Measurements from ENCODE around the gene CYP4F8. TPM values are rescaled to one million over a fixed set of nuclear protein-coding genes. Genes with fewer than 3 reads are reported as not detected.
"Not testable (repeated sequence)": the region's sequence is repeated elsewhere in the genome, so short reads cannot be mapped to it uniquely, and the experiment has no call there.

CYP4F8 gene
- total RNA-seq, 2 experiments from 2014 or later, result not detected

GRCh38 chr19:15593766-15594165 is 21.3 kb upstream of the CYP4F8 start:
- DNase-seq (ENCODE audit: low spot score); H3K4me3 ChIP-seq (ENCODE audit: low read depth, low read length, poor library complexity, severe bottlenecking); CTCF ChIA-PET (ENCODE audit: unreplicated experiment); H3K9me3 ChIP-seq (ENCODE audit: low read length); H2AFZ ChIP-seq (ENCODE audit: low read length); H3K4me1 ChIP-seq (ENCODE audit: insufficient read depth, low read length, poor library complexity, severe bottlenecking); BruUV-seq (replicated peaks); H3K36me3 ChIP-seq (ENCODE audit: insufficient read depth, low read length); H3K4me2 ChIP-seq (ENCODE audit: low read length); H3K79me2 ChIP-seq (ENCODE audit: insufficient read depth, low read depth, low read length); H4K20me1 ChIP-seq (ENCODE audit: insufficient read depth, low read length); intact Hi-C loops (cut with micrococcal nuclease; ENCODE audit: unreplicated experiment); H3K27ac ChIP-seq (ENCODE audit: low read depth, low read length, poor library complexity, severe bottlenecking); POLR2A ChIA-PET; H3K9me2 ChIP-seq (ENCODE audit: insufficient read depth, low read length): not testable (repeated sequence)

DNA sequence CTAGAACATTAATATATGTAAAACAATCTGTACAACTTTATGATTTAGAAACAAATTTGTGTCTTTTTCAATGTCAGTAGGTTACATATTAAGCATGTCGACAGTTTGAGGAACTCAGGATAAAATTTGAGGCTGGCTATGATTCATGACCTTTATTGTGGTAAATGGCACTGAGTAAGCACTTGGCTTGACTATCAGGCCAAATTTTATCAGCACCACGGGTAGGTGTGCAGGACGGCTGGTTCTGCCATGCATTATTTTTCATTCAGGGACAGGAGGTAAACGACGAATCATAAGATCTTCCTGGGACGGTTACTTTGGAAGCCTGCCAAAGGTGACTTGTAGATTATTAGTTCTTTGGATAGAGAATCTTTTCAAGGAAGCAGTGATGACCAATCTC is 19.9 kb upstream of the CYP4F8 start:
- Histone ChIP-seq H3K79me2 (ENCODE audit: insufficient read depth, low read depth, low read length) (no peaks in the 10 kb centered on the region), H3K27ac (ENCODE audit: low read depth, low read length, poor library complexity, severe bottlenecking) (no peak overlapping the region), H3K4me3 (ENCODE audit: low read depth, low read length, poor library complexity, severe bottlenecking) (no peak overlapping the region), H4K20me1 (ENCODE audit: insufficient read depth, low read length) (no peaks in the 10 kb centered on the region), H3K9me3 (ENCODE audit: low read length) (no peaks in the 10 kb centered on the region), H3K9me2 (ENCODE audit: insufficient read depth, low read length) (no peaks in the 10 kb centered on the region), H2AFZ (ENCODE audit: low read length) (no peak overlapping the region), H3K36me3 (ENCODE audit: insufficient read depth, low read length) (no peaks in the 10 kb centered on the region), H3K4me2 (ENCODE audit: low read length) (no peak overlapping the region), H3K4me1 (ENCODE audit: insufficient read depth, low read length, poor library complexity, severe bottlenecking) (no peaks in the 10 kb centered on the region)
- no TSS peak for BruUV-seq (replicated peaks)
- ChIA-PET POLR2A (no interaction called here), CTCF (ENCODE audit: unreplicated experiment) (no interaction called here)
- no peak for DNase-seq (ENCODE audit: low spot score)
- TF ChIP-seq, protein P1, sequence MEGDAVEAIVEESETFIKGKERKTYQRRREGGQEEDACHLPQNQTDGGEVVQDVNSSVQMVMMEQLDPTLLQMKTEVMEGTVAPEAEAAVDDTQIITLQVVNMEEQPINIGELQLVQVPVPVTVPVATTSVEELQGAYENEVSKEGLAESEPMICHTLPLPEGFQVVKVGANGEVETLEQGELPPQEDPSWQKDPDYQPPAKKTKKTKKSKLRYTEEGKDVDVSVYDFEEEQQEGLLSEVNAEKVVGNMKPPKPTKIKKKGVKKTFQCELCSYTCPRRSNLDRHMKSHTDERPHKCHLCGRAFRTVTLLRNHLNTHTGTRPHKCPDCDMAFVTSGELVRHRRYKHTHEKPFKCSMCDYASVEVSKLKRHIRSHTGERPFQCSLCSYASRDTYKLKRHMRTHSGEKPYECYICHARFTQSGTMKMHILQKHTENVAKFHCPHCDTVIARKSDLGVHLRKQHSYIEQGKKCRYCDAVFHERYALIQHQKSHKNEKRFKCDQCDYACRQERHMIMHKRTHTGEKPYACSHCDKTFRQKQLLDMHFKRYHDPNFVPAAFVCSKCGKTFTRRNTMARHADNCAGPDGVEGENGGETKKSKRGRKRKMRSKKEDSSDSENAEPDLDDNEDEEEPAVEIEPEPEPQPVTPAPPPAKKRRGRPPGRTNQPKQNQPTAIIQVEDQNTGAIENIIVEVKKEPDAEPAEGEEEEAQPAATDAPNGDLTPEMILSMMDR (conservative IDR thresholded peaks at IDR 0.05; ENCODE audit: low read length), result no peak
- TF ChIP-seq EZH2phosphoT487 (IDR thresholded peaks at IDR 0.05; ENCODE audit: borderline replicate concordance, low read depth, low read length), result no peak
- intact Hi-C loops (cut with micrococcal nuclease; ENCODE audit: unreplicated experiment), result no loop called here

DNA sequence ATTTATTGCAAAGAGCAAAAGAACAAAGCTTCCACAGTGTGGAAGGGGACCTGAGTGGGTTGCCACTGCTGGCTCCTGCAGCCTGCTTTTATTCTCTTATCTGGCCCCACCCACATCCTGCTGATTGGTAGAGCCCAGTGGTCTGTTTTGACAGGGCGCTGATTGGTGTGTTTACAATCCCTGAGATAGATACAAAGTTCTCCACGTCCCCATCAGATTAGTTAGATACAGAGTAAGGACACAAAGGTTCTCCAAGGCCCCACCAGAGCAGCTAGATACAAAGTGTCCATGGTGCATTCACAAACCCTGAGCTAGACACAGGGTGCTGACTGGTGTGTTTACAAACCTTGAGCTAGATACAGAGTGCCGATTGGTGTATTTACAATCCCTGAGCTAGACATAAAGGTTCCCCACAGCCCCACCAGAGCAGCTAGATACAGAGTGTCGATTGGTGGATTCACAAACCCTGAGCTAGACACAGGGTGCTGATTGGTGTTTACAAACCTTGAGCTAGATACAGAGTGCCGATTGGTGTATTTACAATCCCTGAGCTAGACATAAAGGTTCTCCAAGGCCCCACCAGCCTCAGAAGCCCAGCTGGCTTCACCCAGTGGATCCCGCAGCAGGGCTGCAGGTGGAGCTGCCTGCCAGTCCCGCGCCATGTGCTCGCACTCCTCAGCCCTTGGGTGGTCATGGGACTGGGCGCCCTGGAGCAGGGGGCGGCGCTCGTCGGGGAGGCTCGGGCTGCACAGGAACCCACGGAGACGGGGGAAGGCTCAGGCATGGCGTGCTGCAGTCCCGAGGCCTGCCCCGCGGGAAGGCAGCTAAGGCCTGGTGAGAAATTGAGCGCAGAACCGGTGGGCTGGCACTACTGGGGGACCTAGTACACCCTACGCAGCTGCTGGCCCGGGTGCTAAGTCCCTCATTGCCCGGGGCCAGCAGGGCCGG is 6.8 kb upstream of the CYP4F8 start:
- H4K20me1 ChIP-seq (ENCODE audit: insufficient read depth, low read length); H2AFZ ChIP-seq (ENCODE audit: low read length); H3K9me3 ChIP-seq (ENCODE audit: low read length); POLR2A ChIA-PET; H3K4me2 ChIP-seq (ENCODE audit: low read length); H3K4me1 ChIP-seq (ENCODE audit: insufficient read depth, low read length, poor library complexity, severe bottlenecking); intact Hi-C loops (cut with micrococcal nuclease; ENCODE audit: unreplicated experiment); H3K9me2 ChIP-seq (ENCODE audit: insufficient read depth, low read length); BruUV-seq (replicated peaks); H3K79me2 ChIP-seq (ENCODE audit: insufficient read depth, low read depth, low read length); H3K27ac ChIP-seq (ENCODE audit: low read depth, low read length, poor library complexity, severe bottlenecking); H3K36me3 ChIP-seq (ENCODE audit: insufficient read depth, low read length); H3K4me3 ChIP-seq (ENCODE audit: low read depth, low read length, poor library complexity, severe bottlenecking); DNase-seq (ENCODE audit: low spot score); CTCF ChIA-PET (ENCODE audit: unreplicated experiment): not testable (repeated sequence)
